ENCODE results near the gene NDUFA6. TPM values are rescaled to one million over a fixed set of nuclear protein-coding genes. Genes with fewer than 3 reads are reported as not detected.

NDUFA6 gene
- total and polyA plus RNA-seq, 2 of the 13 experiments (the other 11 are each of a cell fraction or from before 2014, with no cell fraction given) = 68.5 to 87.8 TPM

GRCh38 chr22:42052765-42053164 is 37.8 kb downstream of the NDUFA6 start (continued):
- TF ChIP-seq, protein P1, sequence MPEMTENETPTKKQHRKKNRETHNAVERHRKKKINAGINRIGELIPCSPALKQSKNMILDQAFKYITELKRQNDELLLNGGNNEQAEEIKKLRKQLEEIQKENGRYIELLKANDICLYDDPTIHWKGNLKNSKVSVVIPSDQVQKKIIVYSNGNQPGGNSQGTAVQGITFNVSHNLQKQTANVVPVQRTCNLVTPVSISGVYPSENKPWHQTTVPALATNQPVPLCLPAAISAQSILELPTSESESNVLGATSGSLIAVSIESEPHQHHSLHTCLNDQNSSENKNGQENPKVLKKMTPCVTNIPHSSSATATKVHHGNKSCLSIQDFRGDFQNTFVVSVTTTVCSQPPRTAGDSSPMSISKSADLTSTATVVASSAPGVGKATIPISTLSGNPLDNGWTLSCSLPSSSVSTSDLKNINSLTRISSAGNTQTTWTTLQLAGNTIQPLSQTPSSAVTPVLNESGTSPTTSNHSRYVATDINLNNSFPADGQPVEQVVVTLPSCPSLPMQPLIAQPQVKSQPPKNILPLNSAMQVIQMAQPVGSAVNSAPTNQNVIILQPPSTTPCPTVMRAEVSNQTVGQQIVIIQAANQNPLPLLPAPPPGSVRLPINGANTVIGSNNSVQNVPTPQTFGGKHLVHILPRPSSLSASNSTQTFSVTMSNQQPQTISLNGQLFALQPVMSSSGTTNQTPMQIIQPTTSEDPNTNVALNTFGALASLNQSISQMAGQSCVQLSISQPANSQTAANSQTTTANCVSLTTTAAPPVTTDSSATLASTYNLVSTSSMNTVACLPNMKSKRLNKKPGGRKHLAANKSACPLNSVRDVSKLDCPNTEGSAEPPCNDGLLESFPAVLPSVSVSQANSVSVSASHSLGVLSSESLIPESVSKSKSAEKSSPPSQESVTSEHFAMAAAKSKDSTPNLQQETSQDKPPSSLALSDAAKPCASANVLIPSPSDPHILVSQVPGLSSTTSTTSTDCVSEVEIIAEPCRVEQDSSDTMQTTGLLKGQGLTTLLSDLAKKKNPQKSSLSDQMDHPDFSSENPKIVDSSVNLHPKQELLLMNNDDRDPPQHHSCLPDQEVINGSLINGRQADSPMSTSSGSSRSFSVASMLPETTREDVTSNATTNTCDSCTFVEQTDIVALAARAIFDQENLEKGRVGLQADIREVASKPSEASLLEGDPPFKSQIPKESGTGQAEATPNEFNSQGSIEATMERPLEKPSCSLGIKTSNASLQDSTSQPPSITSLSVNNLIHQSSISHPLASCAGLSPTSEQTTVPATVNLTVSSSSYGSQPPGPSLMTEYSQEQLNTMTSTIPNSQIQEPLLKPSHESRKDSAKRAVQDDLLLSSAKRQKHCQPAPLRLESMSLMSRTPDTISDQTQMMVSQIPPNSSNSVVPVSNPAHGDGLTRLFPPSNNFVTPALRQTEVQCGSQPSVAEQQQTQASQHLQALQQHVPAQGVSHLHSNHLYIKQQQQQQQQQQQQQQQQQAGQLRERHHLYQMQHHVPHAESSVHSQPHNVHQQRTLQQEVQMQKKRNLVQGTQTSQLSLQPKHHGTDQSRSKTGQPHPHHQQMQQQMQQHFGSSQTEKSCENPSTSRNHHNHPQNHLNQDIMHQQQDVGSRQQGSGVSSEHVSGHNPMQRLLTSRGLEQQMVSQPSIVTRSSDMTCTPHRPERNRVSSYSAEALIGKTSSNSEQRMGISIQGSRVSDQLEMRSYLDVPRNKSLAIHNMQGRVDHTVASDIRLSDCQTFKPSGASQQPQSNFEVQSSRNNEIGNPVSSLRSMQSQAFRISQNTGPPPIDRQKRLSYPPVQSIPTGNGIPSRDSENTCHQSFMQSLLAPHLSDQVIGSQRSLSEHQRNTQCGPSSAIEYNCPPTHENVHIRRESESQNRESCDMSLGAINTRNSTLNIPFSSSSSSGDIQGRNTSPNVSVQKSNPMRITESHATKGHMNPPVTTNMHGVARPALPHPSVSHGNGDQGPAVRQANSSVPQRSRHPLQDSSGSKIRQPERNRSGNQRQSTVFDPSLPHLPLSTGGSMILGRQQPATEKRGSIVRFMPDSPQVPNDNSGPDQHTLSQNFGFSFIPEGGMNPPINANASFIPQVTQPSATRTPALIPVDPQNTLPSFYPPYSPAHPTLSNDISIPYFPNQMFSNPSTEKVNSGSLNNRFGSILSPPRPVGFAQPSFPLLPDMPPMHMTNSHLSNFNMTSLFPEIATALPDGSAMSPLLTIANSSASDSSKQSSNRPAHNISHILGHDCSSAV (CRISPR knock-in tag; IDR thresholded peaks at IDR 0.05; ENCODE audit: borderline replicate concordance) = no peak
- TF ChIP-seq MZF1 (CRISPR knock-in tag; IDR thresholded peaks at IDR 0.05; ENCODE audit: borderline replicate concordance) = no peak
- no peak for TF ChIP-seq PHF8 (CRISPR knock-in tag; IDR thresholded peaks at IDR 0.05)
- TF ChIP-seq SRSF4 (IDR thresholded peaks at IDR 0.05; ENCODE audit: low read depth, low read length, poor library complexity, severe bottlenecking) = no peak
- TF ChIP-seq ZNF766 (CRISPR knock-in tag; IDR thresholded peaks at IDR 0.05; ENCODE audit: borderline replicate concordance) = no peak
- TF ChIP-seq FOXO1 (CRISPR knock-in tag; IDR thresholded peaks at IDR 0.05) = no peak
- no peak for TF ChIP-seq CEBPG (CRISPR knock-in tag; IDR thresholded peaks at IDR 0.05)
- no peak for TF ChIP-seq JUNB (CRISPR knock-in tag; IDR thresholded peaks at IDR 0.05; ENCODE audit: borderline replicate concordance)
- TF ChIP-seq, protein P2, sequence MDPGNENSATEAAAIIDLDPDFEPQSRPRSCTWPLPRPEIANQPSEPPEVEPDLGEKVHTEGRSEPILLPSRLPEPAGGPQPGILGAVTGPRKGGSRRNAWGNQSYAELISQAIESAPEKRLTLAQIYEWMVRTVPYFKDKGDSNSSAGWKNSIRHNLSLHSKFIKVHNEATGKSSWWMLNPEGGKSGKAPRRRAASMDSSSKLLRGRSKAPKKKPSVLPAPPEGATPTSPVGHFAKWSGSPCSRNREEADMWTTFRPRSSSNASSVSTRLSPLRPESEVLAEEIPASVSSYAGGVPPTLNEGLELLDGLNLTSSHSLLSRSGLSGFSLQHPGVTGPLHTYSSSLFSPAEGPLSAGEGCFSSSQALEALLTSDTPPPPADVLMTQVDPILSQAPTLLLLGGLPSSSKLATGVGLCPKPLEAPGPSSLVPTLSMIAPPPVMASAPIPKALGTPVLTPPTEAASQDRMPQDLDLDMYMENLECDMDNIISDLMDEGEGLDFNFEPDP (CRISPR knock-in tag; conservative IDR thresholded peaks at IDR 0.05) = no peak

Measured in HepG2 (cell line).